HK-2 (cell line): ENCODE results near the gene GUCA2B.
A peak's percentile ranks its signal among the peaks of the same experiment; 100 is the strongest.

Source experiments
- DNase-seq: peaks from one replicate; pipeline ENCODE4 v3.0.0-alpha.2; 2018; ENCODE audit not compliant: unreplicated experiment

GUCA2B gene

GRCh38 chr1:42142894-42143675 lies 10.1 kb upstream of the GUCA2B start:
- no peak for DNase-seq

- DNase-seq, result no peak
These were observed 9.1 kb upstream of the GUCA2B start for GRCh38 chr1:42143896-42144710.

GRCh38 chr1:42144711-42145388 lies 8.4 kb upstream of the GUCA2B start:
- no peak for DNase-seq

GRCh38 chr1:42145389-42145716 lies 7.9 kb upstream of the GUCA2B start:
- no peak for DNase-seq

GRCh38 chr1:42145764-42146625 lies 7.2 kb upstream of the GUCA2B start:
- no peak for DNase-seq

- DNase-seq, result peak; percentile 71
These were observed 6.4 kb upstream of the GUCA2B start for GRCh38 chr1:42146626-42147320.

- no peak for DNase-seq
These were observed 5.0 kb upstream of the GUCA2B start for GRCh38 chr1:42148166-42148565.

GRCh38 chr1:42150651-42151050 lies 2.6 kb upstream of the GUCA2B start:
- DNase-seq, result no peak

- DNase-seq, result no peak
These were observed 1.1 kb upstream of the GUCA2B start for GRCh38 chr1:42152119-42152518.

GRCh38 chr1:42153624-42154023 lies 414 bp downstream of the GUCA2B start:
- DNase-seq, result no peak

GRCh38 chr1:42154685-42155084 lies 1.5 kb downstream of the GUCA2B start:
- DNase-seq, result no peak

- no peak for DNase-seq
These were observed 2.2 kb downstream of the GUCA2B start for GRCh38 chr1:42155362-42155761.

- DNase-seq, result no peak
These were observed 4.5 kb downstream of the GUCA2B start for GRCh38 chr1:42157667-42158066.

- DNase-seq, result no peak
These were observed 5.0 kb downstream of the GUCA2B start for GRCh38 chr1:42158189-42158588.

GRCh38 chr1:42162181-42162580 lies 9.0 kb downstream of the GUCA2B start:
- DNase-seq, result no peak

- no peak for DNase-seq
These were observed 9.9 kb downstream of the GUCA2B start for GRCh38 chr1:42163114-42163513.

GRCh38 chr1:42163536-42164503 lies 10.6 kb downstream of the GUCA2B start:
- DNase-seq, result no peak

GRCh38 chr1:42164551-42165420 lies 11.6 kb downstream of the GUCA2B start, which contains the start of gene GUCA2A:
TSS of gene GUCA2A (minus strand) at chr1:42164745. CDS start at chr1:42164712, 33 bp downstream.
- DNase-seq, result no peak
